Stomach (tissue), 4 donors: Measurements from ENCODE around the gene PNMA1.
A peak's percentile ranks its signal among the peaks of the same experiment; 100 is the strongest.

Experiments used
- EP300 ChIP-seq: sonication (generic); formaldehyde crosslinking; IDR thresholded peaks from one replicate; pipeline ENCODE4 v1.6.1; 2017; ENCODE audit warnings: antibody characterized with exemption
- POLR2A ChIP-seq, 4 donors: fragments of 450-650 bp; IDR thresholded peaks; one replicate each; pipeline ENCODE4 v1.6.1; 2016; ENCODE audit warnings: antibody characterized with exemption in 4 of 4, control low read depth in 2 of 4, mild to moderate bottlenecking in 1 of 4, moderate library complexity in 1 of 4
- POLR2AphosphoS5 ChIP-seq, 3 donors: sonication (generic); formaldehyde crosslinking; IDR thresholded peaks; one replicate each; pipeline ENCODE4 v1.6.1; 2016; ENCODE audit warnings: antibody characterized with exemption in 3 of 3
- TF ChIP-seq, protein P1 (sequence below), 7 experiments: fragments of 450-650 bp in 4 of 7; fragments of 200-600 bp in 3 of 7; sonication (generic) in 3 of 7; IDR thresholded peaks; one replicate each; pipeline ENCODE4 v1.5.1; 2016 to 2019; ENCODE audit warnings: antibody characterized with exemption in 7 of 7, control low read depth in 2 of 7, mild to moderate bottlenecking in 1 of 7

- TF ChIP-seq, protein P1, sequence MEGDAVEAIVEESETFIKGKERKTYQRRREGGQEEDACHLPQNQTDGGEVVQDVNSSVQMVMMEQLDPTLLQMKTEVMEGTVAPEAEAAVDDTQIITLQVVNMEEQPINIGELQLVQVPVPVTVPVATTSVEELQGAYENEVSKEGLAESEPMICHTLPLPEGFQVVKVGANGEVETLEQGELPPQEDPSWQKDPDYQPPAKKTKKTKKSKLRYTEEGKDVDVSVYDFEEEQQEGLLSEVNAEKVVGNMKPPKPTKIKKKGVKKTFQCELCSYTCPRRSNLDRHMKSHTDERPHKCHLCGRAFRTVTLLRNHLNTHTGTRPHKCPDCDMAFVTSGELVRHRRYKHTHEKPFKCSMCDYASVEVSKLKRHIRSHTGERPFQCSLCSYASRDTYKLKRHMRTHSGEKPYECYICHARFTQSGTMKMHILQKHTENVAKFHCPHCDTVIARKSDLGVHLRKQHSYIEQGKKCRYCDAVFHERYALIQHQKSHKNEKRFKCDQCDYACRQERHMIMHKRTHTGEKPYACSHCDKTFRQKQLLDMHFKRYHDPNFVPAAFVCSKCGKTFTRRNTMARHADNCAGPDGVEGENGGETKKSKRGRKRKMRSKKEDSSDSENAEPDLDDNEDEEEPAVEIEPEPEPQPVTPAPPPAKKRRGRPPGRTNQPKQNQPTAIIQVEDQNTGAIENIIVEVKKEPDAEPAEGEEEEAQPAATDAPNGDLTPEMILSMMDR (IDR thresholded peaks at IDR 0.05): no peak
- no peak for TF ChIP-seq EP300
- TF ChIP-seq POLR2A (IDR thresholded peaks at IDR 0.05): no peak
- peak in 2 of 3 donors; percentile 23 to 26 for TF ChIP-seq POLR2AphosphoS5 (IDR thresholded peaks at IDR 0.05)
Measured at GRCh38 chr14:73755434-73756014, 41.3 kb upstream of the PNMA1 start.
